HUDEP-2 (cell line): Measurements from ENCODE around the gene DEGS1.
"Not testable (repeated sequence)": the region's sequence is repeated elsewhere in the genome, so short reads cannot be mapped to it uniquely, and the experiment has no call there.

Experiments used
- DNase-seq, 76 experiments: peaks; one replicate each; lab custom pipeline; 2025; ENCODE audit not compliant: unreplicated experiment in 76 of 76; lab: John Stamatoyannopoulos, UW

DEGS1 gene

GRCh38 chr1:224178894-224179293 is 4.1 kb upstream of the DEGS1 start:
- no peak for DNase-seq

DNA sequence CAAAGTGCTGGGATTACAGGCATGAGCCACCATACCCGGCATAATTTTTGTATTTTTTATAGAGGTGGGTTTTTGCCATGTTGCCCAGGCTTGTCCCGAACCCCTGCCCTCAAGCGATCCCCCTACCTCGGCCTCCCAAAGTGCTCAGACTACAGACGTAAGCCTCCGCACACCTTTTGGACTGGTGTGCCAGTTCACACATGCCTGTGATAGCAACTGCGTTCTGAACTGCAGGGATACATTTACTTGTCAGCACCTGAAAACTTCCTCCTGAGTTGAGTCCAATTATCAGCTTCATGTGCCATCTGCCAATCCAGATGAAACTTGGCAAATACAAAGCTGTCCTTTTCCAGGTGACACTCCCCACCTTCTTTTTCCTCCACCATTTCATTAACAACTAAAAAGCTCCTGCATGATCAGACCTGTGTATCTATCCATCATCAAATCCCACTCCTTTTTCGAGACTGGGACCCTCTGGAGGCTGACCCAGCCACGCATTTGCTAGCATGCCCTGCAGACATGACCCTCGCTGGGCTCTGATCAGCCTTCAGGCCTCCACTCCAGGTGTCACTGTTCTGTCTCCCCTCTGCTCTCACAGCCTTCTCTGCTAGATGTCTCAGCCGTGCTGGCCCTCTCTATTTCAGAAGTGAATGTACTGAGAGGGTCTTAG is 2.1 kb upstream of the DEGS1 start:
- DNase-seq, result no peak

GRCh38 chr1:224181453-224181810 is 1.6 kb upstream of the DEGS1 start:
- no peak for DNase-seq

DNA sequence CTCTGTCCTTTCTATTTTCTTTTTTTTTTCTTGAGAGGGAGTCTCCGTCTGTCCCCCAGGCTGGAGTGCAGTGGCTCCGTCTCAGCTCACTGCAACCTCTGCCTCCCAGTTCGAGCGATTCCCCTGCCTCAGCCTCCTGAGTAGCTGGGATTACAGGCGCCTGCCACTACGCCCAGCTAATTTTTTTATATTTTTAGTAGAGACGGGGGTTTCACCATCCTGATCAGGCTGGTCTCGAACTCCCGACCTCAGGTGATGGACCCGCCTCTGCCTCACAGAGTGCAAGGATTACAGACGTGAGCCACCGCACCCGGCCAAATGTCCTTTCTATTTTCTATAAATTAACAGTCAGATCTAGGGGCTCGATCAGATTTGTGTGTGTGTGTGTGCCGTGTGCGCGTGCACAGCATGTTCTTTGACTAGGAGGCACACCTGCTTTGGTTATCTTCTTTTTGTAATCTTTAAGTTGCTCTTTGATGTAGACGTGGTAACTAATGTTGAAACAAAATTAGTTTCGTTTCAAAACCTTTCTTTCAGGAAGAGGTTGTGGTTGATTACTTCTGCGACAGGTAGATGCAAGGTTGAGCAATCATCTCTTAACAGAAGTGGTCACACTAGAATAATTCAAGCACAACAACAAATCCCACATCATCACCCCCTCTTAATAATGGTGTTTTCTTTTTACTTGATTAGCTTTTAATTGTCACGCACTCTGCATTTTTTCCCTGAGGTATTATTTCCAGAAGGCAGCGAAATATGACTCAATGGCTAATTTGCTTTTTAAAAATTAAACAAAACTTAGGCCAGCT is 779 bp upstream of the DEGS1 start:
- peak in 1 of 76 experiments; percentile 38 for DNase-seq

- peak in 56 of 76 experiments; percentile 4 to 78 (median 40) for DNase-seq
These were observed 712 bp downstream of the DEGS1 start for GRCh38 chr1:224183591-224184312.

DNA sequence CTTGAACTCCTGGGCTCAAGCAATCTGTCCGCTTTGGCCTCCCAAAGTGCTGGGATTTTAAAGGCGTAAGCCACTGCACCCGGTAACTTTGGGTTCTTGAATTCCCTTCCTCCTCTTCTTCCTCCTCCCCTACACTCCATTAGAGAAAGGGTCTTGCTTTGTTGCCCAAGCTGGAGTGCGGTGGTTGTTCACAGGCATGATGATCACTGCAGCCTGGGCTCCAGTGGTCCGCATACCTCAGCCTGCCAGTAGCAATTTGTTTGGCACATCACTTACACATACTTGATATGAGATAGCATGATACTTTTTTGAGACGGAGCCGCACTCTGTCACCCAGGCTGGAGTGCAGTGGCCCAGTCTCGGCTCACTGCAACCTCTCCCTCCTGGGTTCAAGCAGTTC is 2.2 kb downstream of the DEGS1 start:
- DNase-seq, result no peak

GRCh38 chr1:224188286-224188685 is 5.2 kb downstream of the DEGS1 start:
- DNase-seq, result no peak

DNA sequence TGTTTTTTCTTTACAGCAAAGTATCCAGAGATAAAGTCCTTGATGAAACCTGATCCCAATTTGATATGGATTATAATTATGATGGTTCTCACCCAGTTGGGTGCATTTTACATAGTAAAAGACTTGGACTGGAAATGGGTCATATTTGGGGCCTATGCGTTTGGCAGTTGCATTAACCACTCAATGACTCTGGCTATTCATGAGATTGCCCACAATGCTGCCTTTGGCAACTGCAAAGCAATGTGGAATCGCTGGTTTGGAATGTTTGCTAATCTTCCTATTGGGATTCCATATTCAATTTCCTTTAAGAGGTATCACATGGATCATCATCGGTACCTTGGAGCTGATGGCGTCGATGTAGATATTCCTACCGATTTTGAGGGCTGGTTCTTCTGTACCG is 6.5 kb downstream of the DEGS1 start:
- no peak for DNase-seq

DNA sequence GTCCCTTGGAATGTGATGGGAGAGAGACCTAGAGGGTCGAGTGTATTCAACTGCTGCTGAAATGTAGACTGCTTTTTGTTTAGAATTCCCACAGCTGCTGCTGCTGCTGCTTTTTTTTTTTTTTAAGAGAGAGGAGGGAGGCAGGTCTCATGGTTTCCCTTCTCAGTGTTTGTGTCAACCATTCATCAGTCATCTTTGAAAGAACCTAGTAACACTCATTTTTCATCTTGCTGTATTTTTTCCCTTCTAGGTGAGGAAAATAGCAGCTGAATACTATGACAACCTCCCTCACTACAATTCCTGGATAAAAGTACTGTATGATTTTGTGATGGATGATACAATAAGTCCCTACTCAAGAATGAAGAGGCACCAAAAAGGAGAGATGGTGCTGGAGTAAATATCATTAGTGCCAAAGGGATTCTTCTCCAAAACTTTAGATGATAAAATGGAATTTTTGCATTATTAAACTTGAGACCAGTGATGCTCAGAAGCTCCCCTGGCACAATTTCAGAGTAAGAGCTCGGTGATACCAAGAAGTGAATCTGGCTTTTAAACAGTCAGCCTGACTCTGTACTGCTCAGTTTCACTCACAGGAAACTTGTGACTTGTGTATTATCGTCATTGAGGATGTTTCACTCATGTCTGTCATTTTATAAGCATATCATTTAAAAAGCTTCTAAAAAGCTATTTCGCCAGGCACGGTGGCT is 9.2 kb downstream of the DEGS1 start:
- no peak for DNase-seq

- DNase-seq, result no peak
These were observed 10.4 kb downstream of the DEGS1 start for GRCh38 chr1:224193319-224193966.

DNA sequence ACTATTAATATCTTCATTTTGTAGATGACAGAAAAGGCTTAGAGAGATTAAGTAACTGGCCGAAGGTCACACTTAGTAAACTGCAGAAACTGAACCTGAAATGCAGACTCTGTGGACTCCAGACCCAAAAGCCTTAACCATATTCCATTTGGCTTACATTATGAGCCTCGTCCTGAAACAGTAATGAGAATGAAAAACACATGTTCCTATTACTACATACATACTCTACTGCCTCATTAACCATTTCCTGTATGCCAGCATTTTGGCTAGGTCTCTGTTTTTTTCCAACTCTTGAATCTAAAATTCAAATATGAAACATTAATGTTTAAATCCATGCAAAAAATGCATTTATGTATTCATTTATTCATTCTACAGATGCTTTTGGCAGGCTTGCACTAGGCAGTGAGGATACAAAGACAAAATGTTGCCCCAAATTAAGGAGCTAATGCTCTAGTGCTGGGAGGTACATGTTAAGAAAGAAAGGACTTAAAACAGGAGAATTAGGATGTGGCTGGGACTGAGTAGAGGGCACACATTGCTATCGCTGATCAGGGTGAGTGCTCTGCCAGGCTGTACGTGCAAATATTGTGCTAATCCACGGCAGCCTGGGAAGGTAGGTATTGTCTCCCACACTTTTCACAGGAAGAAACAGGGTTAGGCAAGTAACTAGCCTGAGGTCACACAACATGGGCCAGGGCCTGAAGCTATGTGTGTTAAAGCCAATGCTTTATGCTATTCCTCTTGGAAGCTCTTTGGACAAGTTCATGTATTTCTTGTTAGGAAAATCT is 14.0 kb downstream of the DEGS1 start:
- DNase-seq, result no peak

GRCh38 chr1:224198572-224198971 is 15.5 kb downstream of the DEGS1 start:
- DNase-seq, result no peak

DNA sequence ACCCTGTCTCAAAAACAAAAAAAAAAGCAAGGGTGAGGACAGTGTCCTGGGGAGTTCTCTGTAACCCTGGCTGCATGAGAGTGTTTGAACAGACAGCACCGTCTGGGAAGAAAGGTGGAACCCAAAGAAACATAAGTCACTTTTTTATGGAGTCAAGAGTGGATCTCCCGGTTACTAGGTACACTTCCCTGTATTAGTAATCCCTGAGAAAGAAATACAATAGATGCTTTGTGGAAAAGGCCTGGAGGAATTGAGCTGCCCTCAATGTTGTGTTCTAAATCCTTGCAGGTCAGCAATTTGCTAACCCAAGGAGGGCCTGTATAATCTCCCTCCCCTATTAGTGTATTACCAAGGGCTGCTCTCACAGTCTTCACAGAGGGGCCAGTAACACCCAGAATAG is 16.6 kb downstream of the DEGS1 start:
- DNase-seq, result no peak

GRCh38 chr1:224201383-224201782 is 18.3 kb downstream of the DEGS1 start:
- no peak for DNase-seq

DNA sequence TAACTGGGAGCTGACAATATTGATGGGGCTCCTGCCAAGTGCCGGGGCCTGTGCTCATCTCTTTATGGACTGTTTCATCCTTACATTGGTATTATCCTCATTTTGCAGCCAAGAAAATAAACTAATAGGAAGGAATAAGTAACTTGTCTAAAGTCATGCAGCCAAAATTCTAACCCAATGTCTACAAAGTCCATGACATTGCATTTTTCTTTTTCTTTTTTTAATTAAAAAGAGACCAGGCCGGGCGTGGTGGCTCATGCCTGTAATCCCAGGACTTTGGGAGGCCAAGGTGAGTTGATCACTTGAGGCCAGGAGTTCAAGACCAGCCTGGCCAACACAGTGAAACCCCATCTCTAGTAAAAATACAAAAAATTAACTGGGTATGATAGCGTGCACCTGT is 18.8 kb downstream of the DEGS1 start:
- no peak for DNase-seq

- DNase-seq, result no peak
These were observed 20.4 kb downstream of the DEGS1 start for GRCh38 chr1:224203243-224204016.

DNA sequence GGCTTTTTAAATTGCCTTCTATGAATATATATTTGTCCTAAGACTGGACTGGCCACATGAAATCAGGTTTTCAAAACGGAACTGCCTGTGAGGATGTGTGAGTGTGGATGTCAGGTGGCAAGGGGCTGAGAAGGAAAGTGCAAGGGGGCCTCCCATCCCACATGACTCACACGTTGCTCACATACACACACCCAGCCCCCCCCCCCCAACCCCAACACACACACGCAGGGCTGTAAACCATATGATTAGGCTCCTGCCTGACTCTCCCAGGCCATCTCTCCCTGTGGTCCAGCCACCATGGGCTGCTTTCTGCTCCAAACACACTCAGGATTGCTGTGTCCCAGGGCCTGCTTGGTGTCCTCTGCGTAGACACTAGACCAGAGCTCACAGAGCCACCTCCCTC is 22.4 kb downstream of the DEGS1 start:
- DNase-seq, result peak in 20 of 76 experiments; percentile 6 to 33 (median 14)

- not testable (repeated sequence) for DNase-seq
These were observed 23.0 kb downstream of the DEGS1 start for GRCh38 chr1:224205931-224206538.
